Measurements from ENCODE around the gene IFT27.
"Not testable (repeated sequence)": the region's sequence is repeated elsewhere in the genome, so short reads cannot be mapped to it uniquely, and the experiment has no call there.

IFT27 gene

GRCh38 chr22:36764641-36765040 is 11.3 kb downstream of the IFT27 start:
- no peak for DNase-seq

DNA sequence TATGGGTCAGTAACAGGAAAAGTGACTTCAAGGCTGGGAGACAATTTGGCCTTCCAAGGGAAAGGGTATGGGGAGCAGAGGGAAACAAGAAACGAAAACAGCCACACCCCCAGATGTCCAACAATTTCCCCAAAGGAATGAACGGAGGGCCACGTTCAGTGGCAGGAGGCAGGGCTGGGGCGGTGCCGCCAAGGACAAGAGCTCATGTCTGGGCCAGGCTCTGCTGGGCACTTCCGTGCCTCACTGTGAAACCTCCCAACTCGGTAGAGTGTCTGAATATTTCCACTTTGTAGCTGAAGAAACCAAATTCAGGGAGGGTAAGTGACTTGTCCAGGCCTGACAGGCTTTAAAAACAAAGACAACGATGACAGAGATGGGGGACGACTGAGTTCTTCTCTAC is 11.9 kb downstream of the IFT27 start:
- no peak for DNase-seq

DNA sequence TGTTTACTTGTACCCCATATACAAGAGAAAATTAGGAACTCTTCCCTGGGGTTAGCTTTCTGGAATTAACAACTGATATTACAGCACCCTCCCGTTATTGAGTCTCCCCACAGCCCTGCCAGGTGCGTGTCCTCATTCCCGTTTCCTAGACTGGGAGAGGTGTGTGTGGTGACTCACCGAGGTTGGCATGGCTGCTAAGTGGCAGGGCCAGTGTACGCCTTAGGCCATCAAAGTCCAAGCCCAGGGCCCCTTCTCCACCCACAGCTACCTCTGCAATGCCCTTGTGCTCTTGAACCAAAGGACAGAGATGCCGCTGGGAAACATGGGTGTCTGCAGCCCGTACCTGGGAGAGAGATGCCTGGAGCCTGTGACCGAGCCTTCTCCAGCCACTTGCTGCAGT is 12.3 kb downstream of the IFT27 start:
- no peak for DNase-seq

GRCh38 chr22:36762687-36763260 is 13.1 kb downstream of the IFT27 start:
- DNase-seq, result no peak

DNA sequence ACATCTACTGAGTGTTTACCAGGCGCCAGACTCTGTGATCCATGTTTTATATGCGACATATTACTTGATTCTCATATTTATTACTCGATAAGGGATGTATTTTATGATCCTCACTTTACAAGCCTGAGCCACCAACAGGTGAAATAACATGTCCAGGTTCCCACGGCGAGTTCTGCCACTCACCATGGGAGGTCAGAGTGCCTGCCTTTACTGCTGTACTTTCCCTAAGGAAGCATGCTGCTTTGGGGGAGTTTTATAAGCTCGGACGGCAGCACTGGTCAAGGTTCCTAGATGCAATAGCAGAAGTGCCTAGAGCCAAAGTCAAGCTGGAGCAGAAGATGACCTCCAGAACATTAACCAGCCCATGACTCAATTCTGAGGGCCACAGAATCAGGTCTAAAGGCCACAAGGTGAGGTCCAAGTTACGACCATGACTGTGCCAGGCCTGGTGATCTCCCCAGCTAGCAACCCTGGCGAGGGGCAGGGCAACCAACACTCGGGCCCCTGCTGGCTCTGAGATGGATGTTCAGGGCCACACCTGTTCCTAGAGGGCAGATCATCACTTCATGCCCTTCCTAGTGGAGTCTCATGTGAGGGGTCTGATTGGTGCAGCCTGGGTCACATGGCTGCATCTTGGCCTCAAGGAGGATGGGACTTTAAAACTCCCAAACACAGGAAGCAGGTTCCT is 14.2 kb downstream of the IFT27 start:
- no peak for DNase-seq

DNA sequence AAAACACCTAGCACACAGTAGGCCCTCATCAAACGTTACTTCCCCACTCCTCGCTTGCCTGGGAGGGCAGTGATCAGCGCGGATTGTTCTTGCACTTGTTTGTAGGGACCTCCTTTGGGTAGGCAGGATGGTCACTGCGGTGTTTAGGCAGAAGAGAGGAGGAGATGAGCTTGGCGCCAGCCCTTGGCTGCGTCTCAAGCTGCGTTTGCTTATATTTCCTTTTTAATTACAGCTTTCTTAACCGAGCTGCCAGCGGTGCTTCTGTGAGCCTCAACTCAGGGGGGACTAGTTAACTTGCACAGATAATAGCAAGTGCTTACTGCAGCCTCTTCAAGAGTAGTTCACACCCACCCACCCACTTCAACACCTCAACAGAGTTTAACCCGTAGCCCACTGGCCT is 15.1 kb downstream of the IFT27 start:
- no peak for DNase-seq

DNA sequence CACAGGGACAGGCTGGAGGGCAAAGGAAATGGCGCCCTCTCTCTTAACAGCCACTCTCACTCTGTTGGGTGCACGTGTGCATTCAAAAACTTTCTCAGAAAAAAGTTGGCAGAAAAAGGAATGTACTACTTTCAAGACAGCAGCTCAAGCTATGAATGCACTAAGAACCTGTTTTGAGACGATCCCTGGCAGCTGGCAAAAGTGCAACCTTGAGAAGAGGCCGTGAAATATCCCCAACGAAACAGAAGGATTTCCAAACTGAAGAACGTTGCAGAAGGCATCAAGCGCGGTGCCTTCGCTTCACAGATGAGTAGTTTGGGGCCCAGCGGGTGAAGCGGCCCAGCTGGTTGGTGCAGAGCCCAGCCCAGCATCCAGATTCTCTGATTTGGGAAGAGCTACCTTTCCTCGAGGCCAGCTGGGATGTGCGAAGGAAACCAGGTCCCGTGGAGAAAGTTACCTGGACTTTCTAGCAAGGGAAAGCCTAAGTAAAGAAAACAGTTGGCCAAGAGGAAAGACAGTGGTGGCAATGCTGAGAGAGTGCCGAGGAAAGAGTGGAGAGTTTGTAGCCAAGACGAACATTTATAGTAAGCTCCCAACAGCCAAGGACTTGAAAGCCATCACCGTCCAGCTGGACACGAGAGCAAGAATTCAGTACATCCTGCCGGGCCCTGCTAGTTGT is 16.3 kb downstream of the IFT27 start:
- DNase-seq, result no peak

GRCh38 chr22:36758792-36759271 is 17.1 kb downstream of the IFT27 start:
- DNase-seq, result no peak

GRCh38 chr22:36757668-36758211 is 18.2 kb downstream of the IFT27 start:
- no peak for DNase-seq

- no peak for DNase-seq
Observed at GRCh38 chr22:36756746-36757655, 18.9 kb downstream of the IFT27 start.

DNA sequence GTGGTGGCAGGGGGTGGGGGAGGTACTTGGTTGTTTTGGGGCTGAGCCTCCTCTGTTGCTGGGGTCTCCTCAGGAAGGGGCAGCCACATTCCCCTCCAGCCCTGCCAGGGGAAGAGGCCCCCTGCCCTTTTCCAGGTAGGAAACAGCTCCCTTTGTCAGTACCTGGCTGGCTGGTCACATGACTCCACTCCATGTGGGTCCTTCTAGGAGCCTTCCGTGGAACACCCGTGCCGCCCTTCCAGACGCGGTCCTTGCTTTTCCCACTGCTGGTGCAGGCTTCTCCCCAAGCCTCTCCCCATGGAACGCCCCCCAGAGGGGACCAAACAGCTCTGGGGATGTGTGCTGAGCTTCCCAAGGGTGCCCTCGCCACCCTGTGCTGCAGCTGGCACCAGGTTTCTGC is 19.9 kb downstream of the IFT27 start:
- DNase-seq, result no peak

- DNase-seq, result no peak
Observed at GRCh38 chr22:36755316-36755715, 20.6 kb downstream of the IFT27 start.

DNA sequence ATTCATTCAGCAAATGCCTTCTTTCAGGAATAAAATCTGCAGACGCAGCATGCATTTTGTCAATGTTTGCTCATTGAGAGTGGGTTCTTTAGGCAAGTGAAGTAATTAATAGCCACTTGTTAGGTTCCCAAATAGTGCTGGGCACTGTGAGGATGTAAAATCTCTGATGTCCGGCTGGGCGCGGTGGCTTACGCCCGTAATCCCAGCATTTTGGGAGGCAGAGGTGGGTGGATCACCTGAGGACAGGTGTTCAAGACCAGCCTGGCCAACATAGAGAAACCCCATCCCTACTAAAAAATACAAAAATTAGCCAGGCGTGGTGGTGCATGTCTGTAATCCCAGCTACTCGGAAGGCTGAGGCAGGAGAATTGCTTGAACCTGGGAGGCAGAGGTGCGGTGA is 21.0 kb downstream of the IFT27 start:
- not testable (repeated sequence) for DNase-seq

DNA sequence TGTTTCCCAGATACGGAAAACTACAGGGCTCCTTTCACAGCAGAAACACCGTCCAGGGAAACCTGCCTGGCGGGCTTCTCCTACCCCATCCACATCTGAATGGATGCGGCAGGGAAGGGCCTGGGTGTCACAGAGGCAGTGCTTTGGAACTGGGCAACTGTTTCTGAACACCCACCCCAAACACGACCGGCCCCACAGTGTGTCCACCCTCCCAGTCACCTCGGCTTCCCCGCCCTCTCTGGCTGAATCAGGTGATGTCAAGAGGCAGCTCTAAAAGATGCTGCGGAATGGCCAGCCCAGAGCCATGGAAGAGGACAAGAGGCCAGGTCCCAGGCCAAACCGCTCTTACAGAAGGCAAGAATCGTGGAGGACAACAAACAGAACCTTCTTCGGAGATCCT is 22.0 kb downstream of the IFT27 start:
- DNase-seq, result no peak

DNA sequence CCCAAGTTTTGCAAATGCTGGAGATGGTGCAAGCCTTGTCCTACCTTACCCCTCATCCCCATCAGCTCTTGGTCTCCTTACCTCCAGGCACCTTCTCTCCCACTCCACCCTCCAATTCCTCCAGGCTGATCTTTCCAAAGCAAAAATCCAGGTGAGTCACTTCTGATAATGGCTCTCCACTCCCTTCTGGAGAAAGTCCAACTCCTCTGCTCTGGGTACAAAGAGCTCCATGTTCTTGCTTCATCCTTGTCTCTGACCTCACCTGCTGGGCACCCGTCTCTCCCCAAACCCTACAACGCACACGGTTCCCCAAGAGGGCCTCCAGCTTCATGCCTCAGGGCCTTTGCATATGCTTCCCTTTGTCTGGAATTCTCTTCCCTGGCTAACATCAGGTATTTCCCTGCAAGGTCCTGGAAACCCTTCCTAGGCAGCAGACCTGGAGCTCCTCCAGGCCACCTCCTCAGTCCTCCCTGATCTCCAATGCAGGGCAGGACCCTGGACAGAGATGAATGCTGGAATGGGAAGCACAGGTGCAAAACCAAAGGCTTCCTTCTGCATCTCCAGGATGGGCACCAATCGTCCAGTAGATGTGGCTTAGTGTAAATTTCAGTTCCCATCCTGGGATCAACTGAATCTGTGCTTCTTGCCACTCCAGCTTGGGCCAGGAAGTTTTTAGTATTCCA is 22.7 kb downstream of the IFT27 start:
- DNase-seq, result no peak

DNA sequence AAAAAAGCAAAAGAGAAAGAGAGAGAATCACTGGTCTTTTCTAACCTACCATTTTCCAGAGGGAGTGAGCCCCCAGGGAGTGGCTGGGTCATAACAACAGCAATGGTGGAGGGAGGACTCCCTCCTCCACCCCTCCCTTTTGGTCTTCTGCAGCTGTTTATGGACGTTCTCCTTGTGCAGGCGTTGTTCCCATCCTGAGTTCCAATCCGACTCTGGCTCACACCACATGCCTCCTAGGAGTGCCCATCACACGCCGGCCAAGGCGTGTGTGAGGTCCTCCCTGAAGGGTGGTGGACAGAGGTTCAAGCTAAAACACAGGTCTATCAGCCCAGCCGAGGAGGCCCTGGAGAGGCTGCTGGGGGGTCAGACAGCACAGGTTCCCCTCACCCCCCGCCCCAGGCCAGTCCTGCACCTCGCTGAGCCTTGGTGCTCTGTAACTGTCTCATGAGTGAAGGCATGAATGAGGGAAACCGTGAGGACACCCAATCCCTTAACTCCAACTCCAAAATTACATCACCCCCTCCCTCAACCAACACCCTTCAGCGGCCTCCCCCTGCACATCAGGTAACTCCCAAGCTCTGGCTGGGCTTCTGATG is 29.4 kb downstream of the IFT27 start:
- no peak for DNase-seq

- no peak for DNase-seq
Observed at GRCh38 chr22:36745301-36745995, 30.5 kb downstream of the IFT27 start.

DNA sequence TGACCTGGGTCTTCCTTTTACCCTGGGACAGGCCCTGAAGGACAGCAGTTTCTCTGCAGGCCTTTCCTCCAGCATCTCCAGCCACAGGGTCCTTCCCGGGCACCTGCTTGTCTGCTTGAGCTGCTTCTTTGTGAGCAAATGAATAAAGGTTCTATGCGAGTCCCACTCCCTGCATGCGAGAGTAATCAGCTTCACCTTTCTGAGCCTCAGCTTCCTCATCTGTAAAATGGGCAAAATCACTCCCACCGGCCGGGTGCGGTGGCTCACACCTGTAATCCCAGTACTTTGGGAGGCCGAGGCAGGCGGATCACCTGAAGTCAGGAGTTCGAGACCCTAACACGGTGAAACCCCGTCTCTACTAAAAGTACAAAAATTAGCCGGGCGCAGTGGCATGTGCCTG is 31.1 kb downstream of the IFT27 start:
- DNase-seq, result no peak

DNA sequence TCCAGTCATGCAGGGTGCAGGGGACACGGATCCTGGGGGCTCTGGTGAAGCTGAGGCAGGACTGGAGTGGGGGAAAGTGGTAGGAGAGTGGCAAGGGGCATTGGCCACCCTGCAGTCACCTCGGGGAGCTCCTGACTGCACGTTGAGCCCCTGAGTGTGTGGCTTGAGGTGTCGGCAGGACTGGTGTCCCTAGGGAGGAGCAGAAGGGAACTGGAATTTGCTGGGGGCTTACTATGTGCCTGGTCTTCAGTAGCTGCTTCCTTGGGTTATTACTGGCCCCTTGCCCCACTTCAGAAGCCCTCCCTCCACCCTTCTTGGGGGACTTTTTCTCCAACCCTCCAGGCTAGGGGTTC is 31.5 kb downstream of the IFT27 start:
- DNase-seq, result no peak

DNA sequence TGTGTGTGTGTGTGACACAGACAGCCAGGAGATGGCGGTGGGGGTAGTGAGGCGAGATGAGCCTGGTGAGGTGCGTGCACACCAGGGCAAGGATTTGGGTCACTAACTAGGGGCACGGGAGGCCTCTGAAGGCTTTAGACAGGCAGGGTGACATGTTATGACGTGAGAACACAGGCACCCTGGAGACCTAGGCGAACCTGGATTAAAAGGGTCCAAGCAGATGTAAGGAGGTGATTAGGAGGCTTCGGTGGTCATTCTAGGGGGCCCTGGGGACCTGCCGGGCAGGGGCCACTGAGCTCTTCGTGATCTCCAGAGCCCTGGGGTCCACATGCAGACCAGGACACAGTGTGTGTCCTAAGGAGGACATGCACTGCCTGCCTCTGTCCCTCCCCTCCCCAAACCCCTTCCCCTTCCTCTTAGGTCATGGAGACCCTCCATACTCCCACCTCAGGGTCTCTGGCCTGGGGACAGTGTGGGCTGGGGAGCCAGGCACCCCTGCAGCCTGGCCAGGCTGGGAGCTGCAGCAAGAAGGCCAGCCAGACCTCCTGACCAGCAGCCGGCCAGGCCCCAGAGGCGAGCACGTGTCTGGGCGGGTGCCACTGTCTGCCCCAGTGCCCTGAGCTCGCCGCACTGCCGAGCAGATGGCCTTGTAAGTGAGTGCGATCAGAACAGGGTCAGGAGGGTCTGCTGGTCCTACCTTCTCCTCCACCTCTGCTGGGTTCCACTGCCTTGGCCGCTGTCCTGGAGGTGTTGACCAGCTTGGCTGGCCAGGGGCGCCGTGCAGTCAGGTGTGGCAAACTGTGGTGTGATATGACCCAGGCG is 32.1 kb downstream of the IFT27 start:
- no peak for DNase-seq

- no peak for DNase-seq
Observed at GRCh38 chr22:36743011-36743410, 32.9 kb downstream of the IFT27 start.
